HL-60/S4 treated with retinoic acid at 250 ng/mL for 4 days and 3 days (cell line): ENCODE measurements around the gene BHLHA15.

Experiments
- in situ Hi-C: fragments of 300-500 bp; cut with MboI; formaldehyde crosslinking; loops from 2 replicates; pipeline ENCODE4 v1.7.0; 2022; ENCODE audit warnings: low sequenced_read_pairs

BHLHA15 gene

DNA sequence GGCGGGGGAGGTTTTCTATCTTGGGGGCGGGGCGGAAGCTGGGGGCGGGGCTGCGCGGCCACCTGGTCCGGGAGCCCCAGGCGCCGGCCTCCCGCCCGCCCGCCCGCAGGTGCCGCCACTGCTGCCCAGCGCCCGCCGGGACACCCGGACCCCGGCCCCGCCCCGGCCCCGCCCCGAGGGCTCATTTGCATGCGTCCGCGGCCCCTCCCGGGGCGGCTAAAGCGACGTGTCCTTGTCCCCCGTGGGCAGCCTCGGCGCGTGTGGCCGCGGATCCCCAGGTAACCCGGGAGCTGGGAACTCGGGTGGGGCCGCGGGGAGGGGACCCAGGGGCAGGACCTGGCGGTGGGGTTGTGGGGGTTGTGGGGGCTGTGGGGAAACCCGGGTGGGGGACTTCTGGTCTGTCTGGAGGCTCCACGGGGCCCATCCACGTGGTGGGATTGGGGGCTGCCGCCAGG is at the start of gene BHLHA15:
BHLHA15 (plus strand) TSS at position 219 of the 455 bp plus-strand sequence. CDS start 871 bp downstream, outside the sequence.
- in situ Hi-C loops, result no loop called here

DNA sequence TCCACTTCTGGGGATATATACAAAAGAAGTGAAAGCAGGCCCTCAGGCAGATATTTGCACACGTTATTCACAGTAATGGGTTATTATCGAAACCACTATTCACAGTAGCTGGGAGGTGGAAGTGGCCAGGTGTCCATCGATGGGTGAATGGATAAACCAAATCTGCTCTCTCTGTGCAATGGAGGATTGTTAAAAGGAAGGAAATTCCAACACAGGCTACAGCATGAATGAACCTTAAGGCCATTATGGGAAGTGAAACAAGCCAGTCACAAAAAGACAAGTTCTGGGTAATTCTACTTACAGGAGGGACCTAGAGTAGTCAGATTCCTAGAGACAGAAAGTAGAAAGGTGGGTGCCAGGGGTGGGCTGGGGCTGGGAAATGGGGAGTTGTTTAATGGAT is 48.5 kb upstream of the BHLHA15 start:
- in situ Hi-C loops, result no loop called here

DNA sequence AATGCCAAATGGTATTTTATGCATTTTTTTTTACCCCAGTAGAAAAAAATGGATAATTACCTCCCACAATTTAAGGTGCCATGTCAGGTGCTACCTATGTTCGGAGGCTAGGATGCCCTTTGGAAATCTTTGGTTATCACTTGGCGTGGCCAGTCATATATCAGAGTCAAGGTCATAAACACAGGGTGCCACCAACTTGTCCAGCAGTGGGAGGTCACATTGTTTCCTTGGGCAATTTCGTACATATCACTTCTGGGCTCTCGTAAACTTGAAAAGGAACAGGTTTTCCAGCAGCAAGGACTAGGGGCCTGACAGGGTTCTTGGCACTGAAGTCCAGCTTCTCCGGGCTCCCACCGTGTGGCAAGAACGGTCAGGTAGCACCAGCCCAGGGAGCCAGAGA is 48.0 kb upstream of the BHLHA15 start:
- in situ Hi-C loops, result no loop called here

DNA sequence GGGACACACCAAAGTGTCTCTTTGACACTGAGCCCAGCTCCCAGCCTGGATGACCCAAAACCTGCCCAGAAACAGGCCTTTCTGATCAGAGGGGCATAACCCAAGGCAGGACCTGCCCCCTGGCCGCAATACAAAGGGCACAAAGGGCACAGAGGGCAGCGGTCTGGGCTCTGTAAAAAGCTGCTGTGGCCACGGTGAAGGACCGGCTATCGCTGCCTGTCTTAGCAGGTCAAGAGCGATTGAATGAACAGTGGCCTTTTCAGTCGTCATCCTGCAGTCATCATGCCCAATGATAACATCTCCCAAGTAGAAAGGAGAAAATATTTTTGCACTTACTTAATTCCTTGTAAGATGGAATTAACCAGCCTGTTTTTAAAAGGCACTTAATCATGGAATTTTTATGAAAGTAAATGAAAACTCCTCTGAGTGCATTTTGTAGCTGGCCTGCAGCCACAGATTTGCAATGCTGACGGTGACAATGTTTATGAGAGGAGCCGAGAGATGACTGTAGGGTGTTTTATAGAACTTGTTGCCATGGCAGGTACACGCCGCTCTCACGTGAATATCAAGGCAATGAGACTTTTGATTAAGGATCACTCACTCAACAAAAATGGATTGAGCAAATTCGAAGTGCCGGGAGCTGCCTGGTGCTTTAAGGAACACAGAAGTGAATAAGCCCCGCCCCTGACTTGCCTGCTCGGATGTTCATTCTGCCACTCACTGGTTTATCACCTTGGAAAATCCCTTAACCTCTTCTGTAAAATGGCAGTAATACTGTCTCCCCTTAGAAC is 47.3 kb upstream of the BHLHA15 start:
- in situ Hi-C loops, result no loop called here

DNA sequence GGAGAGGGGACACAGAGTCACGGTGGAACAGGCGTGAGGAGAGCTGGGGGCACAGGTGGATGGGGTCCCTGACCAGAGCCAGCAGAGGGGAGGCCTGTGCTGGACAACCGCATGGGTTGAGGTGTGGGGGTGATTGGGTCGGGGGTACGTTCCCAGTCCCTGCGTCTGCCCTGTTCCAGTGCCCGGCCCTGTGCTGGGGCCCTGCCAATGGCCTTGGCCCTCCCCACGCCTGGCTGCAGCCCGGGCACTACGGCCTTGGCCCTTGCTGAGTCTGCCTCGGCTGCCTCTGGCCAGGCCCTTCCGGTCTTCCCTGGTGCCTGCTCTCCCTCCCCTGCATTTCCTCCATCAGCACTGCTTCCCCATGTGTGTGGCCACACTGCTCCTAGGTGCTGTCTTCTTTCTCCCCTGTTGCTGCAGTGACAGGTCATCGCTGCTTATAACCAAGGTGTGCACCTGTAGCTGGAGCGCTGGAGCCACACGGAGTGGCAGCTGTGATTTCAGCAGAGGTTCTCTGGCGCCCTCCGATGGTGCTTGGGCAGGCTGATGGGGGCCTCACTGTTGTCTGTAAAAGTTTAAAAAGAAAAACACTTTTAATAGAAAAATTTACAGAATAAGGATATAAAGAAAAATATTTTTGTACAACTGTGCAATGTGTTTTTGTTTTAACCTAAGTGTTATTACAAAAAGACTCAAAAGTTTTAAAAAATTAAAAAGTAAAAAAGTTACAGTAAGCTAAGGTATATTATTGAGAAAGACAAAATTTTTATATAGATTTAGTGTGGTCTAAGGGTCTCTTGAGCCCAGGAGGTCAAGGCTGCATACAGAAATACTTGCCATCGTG is 45.2 kb upstream of the BHLHA15 start:
- in situ Hi-C loops, result no loop called here

DNA sequence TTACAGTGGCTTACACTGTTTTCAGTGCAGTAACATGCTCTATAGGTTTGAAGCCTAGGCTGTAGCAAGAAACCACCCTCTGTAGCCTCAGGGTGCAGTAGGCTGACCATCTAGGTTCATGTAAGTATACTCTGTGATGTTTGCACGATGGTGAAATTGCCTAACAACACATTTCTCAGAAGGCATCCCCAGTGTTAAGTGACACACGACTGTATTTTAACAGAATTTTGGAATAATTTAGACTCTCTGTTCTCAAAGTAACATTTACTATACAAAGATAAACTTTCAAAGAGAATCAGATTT is 44.6 kb upstream of the BHLHA15 start:
- in situ Hi-C loops, result no loop called here

DNA sequence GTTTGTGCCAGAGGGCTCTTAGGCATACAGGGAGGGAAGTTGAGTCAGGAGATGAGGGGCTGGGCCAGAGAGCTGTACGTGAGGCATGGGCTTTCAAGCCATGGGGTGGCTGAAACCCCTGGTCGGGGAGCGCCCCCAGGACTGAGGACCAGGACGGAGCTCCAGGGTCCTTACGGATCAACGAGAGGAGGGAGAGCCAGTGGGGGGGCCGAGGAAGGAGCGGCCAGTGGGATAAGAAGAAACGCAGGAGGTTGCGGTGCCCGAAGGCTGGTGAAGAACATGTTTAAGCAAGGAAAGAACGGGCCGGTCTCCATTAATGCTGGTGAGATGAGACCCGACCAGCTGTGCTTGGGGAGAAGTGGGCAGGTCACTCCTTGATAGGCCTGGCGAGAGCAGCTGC is 43.6 kb upstream of the BHLHA15 start:
- in situ Hi-C loops, result no loop called here

DNA sequence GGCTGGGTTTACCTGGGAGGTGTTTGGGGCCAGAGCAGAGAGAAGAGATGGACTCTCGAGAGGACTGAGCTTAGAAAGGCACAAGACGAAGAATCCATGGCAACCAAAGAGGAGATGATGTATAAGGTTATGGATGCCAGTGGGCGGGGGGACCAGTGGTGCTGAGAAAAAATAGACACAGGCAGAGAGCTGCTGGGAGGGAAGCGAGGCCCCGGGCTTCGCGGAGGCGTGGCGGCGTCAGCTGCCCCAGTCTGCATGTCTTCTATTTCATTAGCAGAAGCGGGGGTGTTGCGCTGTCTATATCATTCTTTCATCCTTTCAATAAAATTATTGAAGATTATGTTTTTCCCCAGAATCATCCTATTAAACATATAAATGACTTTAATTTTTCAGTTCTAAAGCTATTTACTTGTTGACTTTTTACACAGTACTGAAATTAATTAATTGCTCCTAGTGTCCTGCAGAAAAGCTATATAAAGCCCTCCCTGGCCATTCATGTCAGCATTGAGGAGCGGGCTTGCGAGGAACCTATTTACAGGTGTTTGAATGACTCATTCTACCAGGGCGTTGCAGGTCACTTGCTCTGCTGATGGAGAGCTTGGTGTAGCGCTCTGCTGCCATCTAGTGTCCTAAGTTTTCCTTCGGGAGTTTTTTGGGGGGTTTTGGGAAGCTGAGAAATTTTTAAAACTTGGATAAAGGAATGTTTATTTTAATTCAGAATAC is 42.9 kb upstream of the BHLHA15 start:
- in situ Hi-C loops, result no loop called here

DNA sequence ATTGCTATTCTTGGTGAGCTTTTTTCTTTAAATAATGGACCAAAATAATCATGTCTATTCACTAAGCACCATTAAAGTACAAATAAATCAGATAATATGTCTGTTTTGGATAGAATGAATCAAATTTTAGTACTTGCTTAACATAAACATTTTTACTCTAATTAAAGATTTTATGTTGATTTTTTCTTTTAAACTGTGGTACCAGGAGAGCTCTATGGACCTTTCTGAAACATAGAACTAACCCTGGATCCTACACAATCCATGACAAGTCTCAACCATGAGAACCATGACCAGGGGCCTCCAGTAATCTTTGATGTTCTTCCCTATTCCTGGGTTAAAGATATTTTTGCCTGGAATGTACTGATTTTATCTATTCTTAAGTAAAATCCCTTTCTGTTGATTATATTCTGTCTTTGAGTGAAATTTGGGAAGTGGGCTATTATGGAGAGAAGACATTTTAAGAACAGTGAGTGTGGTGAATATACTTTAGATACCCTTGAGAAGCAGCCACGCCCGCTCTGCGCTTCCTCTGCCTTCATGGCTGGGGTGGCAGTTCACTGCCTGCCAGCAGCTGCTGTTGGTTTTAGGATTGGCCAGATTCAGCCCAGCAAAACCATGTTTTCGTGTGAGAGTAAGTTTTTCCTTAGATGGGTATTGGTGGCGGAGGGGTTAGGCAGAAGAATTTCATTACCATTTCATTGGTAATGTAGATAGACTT is 42.2 kb upstream of the BHLHA15 start:
- in situ Hi-C loops, result no loop called here

DNA sequence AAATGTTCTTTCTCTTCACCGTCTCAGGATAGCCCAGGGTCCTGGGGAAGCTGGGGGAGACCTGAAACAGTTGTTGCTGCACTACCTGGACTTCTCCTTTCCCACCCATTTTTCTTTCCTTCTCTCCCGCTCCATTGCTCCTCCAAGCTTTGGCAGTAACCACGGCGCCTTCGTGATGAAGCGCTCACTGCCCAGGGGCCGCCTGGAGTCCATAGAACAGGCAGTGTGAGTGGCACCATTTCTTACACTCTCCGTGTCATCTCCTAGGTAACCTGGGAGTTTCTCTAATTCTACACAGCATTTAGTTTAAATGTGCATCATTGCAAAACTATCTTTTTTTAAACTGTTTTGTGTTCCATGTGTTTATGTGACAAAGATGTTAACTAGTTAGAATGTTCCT is 40.3 kb upstream of the BHLHA15 start:
- in situ Hi-C loops, result no loop called here

DNA sequence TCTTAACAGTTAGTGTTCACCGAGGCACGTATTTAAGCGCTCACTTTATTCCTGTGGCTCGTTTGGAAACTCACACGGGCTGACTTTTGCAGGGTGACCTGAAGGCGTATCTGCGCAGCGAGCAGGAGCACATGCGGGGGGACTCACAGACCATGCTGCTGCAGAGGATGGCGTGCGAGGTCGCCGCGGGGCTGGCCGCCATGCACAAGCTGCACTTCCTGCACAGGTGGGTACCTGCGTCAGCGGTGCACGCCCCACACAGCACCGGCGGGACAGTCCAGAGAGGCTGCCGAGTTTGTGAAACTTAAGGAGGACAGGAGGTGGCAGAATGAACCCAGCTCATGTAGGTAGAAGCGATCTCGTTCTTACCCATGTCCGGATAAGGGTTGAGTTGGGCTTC is 39.8 kb upstream of the BHLHA15 start:
- in situ Hi-C loops, result no loop called here

DNA sequence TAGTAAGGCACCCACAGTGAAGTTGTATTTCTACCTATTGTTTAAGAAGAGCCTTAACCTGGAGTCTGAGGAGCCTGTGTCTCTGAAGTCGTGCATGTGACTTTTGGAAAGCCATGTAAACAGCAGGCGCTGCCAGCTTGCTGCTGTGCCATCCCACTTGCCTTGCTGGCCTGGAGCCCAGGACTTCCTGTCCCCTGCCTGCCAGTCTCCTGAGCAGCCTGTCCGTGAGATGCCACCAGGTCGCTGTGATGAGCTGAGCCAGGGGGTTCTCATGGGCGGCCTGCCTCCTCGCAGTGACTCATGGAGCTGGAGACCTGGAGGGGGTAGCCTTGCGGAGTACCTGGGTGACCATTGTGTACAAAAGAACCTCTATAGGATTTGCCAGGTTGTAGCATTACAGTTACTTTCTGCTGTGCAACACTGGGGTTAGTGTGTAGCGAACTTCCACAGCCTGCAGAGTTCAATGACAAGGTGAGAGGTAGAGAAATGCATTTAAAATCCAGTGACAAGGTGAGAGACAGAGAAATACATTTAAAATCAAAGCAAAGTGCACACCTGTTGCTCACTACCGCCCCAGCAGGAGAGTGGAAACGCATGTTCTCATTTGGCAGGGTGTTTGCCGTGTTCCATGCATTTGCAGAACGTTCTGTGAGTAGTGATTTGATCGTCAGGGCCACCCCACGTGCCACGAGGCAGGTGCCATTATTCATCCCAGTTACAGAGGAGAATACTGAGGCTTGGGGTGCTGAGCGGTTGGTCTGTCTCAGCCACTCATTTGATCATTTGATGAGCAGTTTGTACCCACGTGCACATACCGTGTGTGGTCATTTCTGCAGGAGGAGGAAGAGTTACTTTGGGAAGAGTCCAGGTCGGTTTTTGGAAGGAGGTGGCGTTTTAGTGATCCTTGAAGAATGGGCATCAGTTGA is 36.6 kb upstream of the BHLHA15 start:
- in situ Hi-C loops, result no loop called here

DNA sequence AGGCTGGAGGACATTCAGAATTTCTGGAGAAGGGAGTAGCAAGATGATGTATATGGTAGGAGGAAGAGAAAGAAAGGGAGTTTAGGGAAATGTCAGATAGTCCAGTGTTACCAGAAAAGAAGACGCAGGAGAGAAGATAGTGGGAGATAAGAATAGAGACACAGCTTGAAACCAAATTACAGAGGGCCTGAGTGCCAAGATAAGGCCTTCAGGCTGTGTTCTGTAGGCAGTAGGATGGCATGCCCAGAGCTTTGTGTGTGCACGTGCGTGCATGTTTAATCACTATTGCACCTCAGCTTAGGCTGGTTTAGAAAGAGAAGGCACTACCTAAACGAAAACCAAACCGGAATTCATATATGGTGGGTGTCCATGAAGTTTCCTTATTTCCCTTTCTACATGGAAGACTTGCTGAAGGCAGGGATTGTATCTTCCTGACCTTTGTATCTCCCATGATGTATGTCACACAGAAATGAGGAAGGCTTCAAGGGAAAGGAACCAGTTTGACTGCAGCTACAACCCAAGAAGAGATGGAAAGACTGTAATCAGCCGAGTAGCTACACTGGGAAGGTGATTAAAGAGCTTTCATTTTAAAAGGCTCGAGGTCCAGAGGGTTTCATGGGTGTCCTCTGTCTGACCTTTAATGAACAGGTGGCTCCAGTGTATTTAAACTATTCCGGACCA is 35.8 kb upstream of the BHLHA15 start:
- in situ Hi-C loops, result no loop called here

DNA sequence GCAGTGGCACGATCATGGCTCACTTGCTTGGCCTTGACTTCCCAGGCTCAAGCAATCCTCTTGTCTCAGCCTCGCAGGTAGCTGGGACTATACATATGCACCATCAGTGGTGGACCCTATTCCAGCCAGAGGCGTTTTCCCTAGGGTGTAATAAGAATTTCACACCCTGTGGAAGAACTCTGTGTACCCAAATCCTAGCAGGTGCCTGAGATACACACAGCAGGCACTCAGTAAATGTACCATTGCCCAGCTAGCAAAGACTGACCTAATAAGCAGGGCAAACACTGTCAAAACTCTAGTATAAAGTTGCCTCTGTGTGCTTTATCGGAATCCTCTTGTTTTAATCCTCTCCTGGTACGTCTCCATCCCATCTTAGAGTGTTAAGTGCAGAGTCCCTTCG is 33.7 kb upstream of the BHLHA15 start:
- in situ Hi-C loops, result no loop called here

DNA sequence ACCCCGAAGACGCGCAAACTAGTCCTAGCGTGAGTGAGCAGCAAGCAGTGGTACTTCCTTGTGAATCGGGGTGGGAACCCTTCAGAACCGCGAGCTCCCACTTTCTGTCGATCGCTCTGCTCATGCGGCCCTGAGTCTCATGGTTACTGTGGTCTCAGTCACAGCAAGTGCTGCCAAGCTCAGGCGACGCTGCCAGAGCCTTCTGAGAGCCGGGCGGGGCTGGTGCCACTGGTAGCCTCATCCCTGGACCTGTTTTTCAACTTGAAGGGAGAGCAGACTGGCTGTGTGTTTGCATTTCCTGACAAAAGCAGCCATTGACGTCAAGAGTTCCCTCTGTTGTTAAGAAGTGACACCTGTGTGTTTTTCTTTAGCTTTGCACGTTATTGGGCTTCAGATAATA is 32.9 kb upstream of the BHLHA15 start:
- in situ Hi-C loops, result no loop called here

DNA sequence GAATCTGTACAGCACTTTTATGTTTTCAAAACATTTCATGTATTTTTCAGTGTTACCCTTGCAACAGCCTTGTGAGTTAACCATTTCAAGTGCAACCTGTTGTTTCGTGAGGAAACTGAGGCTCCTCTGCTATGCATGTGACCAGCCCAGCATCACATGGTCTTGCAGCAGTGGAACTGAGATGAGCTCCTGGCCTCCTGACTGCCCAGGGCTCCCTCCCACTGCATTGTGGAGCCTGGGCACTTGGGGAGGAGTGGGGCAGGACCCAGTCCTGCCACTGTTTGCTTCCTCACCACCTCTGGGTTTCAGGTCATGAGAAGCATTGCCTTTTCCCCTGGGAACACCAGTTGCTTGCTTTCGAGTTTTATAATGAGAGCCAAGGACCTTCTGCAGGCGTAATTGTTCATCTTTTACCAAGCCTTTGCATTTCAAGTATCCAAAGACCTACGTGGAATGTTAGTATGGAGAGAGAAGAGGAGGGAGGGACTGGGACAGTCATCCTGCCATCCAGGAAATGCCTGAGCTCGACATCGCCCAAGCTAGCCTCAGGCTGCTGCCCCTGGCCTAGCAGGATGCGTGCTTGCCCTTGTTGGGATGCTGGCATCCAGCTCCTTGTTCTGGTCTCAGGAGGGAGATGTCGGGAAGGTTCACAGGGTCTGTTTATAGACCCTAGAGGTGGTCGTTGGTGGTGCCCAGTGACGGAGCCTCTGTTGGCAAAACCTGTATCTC is 32.3 kb upstream of the BHLHA15 start:
- in situ Hi-C loops, result no loop called here

DNA sequence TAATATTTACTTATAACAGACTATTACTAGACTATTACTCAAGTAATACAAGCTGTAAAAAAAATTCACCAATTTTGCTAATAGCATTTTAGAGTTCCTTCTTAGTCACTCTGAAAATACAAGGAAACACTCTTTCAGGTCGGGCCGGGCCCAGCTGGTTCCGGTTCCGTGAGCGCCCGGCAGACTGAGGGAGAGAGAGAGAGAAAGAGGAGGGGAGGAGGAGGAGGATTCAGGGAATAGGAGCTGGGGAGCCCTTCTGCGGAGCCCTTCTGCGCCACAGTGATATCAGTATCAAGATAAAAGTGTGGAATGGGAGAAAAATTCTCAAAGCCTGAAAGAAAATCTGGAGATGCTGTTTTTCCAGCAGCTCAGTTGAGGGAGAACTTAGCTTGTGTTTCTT is 30.5 kb upstream of the BHLHA15 start:
- in situ Hi-C loops, result loop anchor here (10.0 kb wide), 1 partner anchor 156 kb away; no protein-coding TSS in a partner anchor

DNA sequence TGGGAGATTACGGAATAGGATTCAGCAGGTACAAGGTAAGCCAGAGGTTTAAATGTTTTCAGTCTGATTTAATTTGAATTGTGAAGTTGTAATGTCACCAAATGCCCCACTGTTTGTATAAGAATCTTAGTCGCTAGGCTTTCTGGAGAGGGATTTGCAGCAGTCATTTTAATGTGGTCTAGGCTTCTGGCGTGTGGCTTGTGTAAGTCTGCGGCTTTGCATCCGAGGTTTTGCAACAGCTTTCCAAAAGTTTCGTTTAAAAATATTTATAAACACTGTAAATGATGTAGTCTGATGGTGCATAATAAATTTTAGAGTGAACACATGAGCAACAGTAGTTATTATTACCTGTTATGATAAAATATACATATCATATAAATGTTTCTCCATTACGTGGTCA is 26.1 kb upstream of the BHLHA15 start:
- in situ Hi-C loops, result loop anchor here (10.0 kb wide), 1 partner anchor 160 kb away; no protein-coding TSS in a partner anchor
